ENCODE results near the gene VEZT.

Gene VEZT

GRCh38 chr12:95200128-95200894 lies 17.3 kb upstream of the VEZT start:
- DNase-seq = no peak

GRCh38 chr12:95201056-95201670 lies 16.4 kb upstream of the VEZT start:
- DNase-seq = no peak

- DNase-seq = no peak
Observed at GRCh38 chr12:95202691-95203486, 14.7 kb upstream of the VEZT start.

- no peak for DNase-seq
Observed at GRCh38 chr12:95203487-95204030, 14.0 kb upstream of the VEZT start.

- peak in 1 of 2 donors; percentile 12 for DNase-seq
Observed at GRCh38 chr12:95204141-95204866, 13.3 kb upstream of the VEZT start.

- no peak for DNase-seq
Observed at GRCh38 chr12:95205016-95205624, 12.5 kb upstream of the VEZT start.

GRCh38 chr12:95205685-95206084 lies 11.9 kb upstream of the VEZT start:
- DNase-seq = no peak

GRCh38 chr12:95206916-95207315 lies 10.7 kb upstream of the VEZT start:
- DNase-seq = no peak

- DNase-seq = no peak
Observed at GRCh38 chr12:95207407-95207806, 10.2 kb upstream of the VEZT start.

- no peak for DNase-seq
Observed at GRCh38 chr12:95208678-95209077, 8.9 kb upstream of the VEZT start.

- no peak for DNase-seq
Observed at GRCh38 chr12:95212586-95212985, 5.0 kb upstream of the VEZT start.

GRCh38 chr12:95213119-95213518 lies 4.5 kb upstream of the VEZT start:
- DNase-seq = no peak

GRCh38 chr12:95213928-95214327 lies 3.7 kb upstream of the VEZT start:
- no peak for DNase-seq

GRCh38 chr12:95214466-95214865 lies 3.1 kb upstream of the VEZT start:
- DNase-seq = no peak

- DNase-seq = no peak
Observed at GRCh38 chr12:95215949-95216348, 1.7 kb upstream of the VEZT start.

GRCh38 chr12:95216711-95217376 lies 763 bp upstream of the VEZT start:
- peak in 1 of 2 donors; percentile 29 for DNase-seq

- DNase-seq = peak; percentile 28 to 63
Observed at GRCh38 chr12:95218150-95219133, 835 bp downstream of the VEZT start.

GRCh38 chr12:95220190-95220589 lies 2.6 kb downstream of the VEZT start:
- no peak for DNase-seq

- DNase-seq = no peak
Observed at GRCh38 chr12:95220726-95221125, 3.1 kb downstream of the VEZT start.

Measured in CD4-positive, alpha-beta T cell treated with Interleukin-4 for 1 hour (primary cell).